Activated T-helper 2 cell treated with anti-CD3 and anti-CD28 coated beads, Interferon-gamma antibody, Interleukin-2, Interleukin-4, amounts not matched to agents 10 μg/mL and 5 μg/mL and 100 μg/mL, durations not matched to agents 14 hours and 24 hours and 36 hours (primary cell): Measurements from ENCODE around the gene GTF2H2C. TPM values are rescaled to one million over a fixed set of nuclear protein-coding genes. Genes with fewer than 3 reads are reported as not detected.
"Not testable (repeated sequence)": the region's sequence is repeated elsewhere in the genome, so short reads cannot be mapped to it uniquely, and the experiment has no call there.

Experiments used
- DNase-seq: peaks from one replicate; pipeline ENCODE4 v3.0.0; 2021; ENCODE audit warnings: low spot score
- H3K27ac Mint-ChIP-seq: one replicate; pipeline ENCODE4 v1.8.0; 2021; ENCODE audit warnings: mixed read lengths
- H3K27me3 Mint-ChIP-seq: one replicate; pipeline ENCODE4 v1.8.0; 2021; ENCODE audit warnings: low read depth, mixed read lengths
- H3K36me3 Mint-ChIP-seq: one replicate; pipeline ENCODE4 v1.8.0; 2021; ENCODE audit warnings: low read depth, mixed read lengths
- H3K4me1 Mint-ChIP-seq: one replicate; pipeline ENCODE4 v1.8.0; 2021; ENCODE audit warnings: low read depth, mixed read lengths
- H3K4me3 Mint-ChIP-seq: one replicate; pipeline ENCODE4 v1.8.0; 2021; ENCODE audit warnings: low read depth, mild to moderate bottlenecking, moderate library complexity, mixed read lengths
- H3K9me3 Mint-ChIP-seq: one replicate; pipeline ENCODE4 v1.8.0; 2021; ENCODE audit warnings: mixed read lengths
- intact Hi-C: fragments of 100-400 bp; cut with micrococcal nuclease; formaldehyde crosslinking; loops from one replicate; pipeline ENCODE4 v1.15.1; 2023
- total RNA-seq: library from RNA; stranded (reverse); gene quantifications from 2 replicates; pipeline ENCODE4 v1.2.3, GENCODE V29; 2022

The GTF2H2C gene
- total RNA-seq, 1 donor from 2014 or later, result 49.5 TPM

- H3K4me3 Mint-ChIP-seq, DNase-seq, intact Hi-C loops, H3K27ac Mint-ChIP-seq, H3K9me3 Mint-ChIP-seq, H3K4me1 Mint-ChIP-seq, H3K27me3 Mint-ChIP-seq, H3K36me3 Mint-ChIP-seq: not testable (repeated sequence)
Measured at GRCh38 chr5:69601947-69602346, 42.0 kb downstream of the GTF2H2C start.

- H3K4me3 Mint-ChIP-seq, H3K9me3 Mint-ChIP-seq, H3K4me1 Mint-ChIP-seq, intact Hi-C loops, DNase-seq, H3K27me3 Mint-ChIP-seq, H3K36me3 Mint-ChIP-seq, H3K27ac Mint-ChIP-seq: not testable (repeated sequence)
Measured at GRCh38 chr5:69606839-69607238, 46.8 kb downstream of the GTF2H2C start.

GRCh38 chr5:69607750-69608149, 47.8 kb downstream of the GTF2H2C start:
- H3K27ac Mint-ChIP-seq, H3K4me3 Mint-ChIP-seq, DNase-seq, H3K27me3 Mint-ChIP-seq, intact Hi-C loops, H3K36me3 Mint-ChIP-seq, H3K9me3 Mint-ChIP-seq, H3K4me1 Mint-ChIP-seq: not testable (repeated sequence)

- intact Hi-C loops, DNase-seq, H3K27me3 Mint-ChIP-seq, H3K4me3 Mint-ChIP-seq, H3K9me3 Mint-ChIP-seq, H3K4me1 Mint-ChIP-seq, H3K36me3 Mint-ChIP-seq, H3K27ac Mint-ChIP-seq: not testable (repeated sequence)
Measured at GRCh38 chr5:69608861-69609496, 49.0 kb downstream of the GTF2H2C start.

- H3K4me1 Mint-ChIP-seq, DNase-seq, H3K27ac Mint-ChIP-seq, H3K36me3 Mint-ChIP-seq, intact Hi-C loops, H3K4me3 Mint-ChIP-seq, H3K27me3 Mint-ChIP-seq, H3K9me3 Mint-ChIP-seq: not testable (repeated sequence)
Measured at GRCh38 chr5:69614843-69615242, 54.9 kb downstream of the GTF2H2C start.

- H3K4me3 Mint-ChIP-seq, H3K9me3 Mint-ChIP-seq, intact Hi-C loops, DNase-seq, H3K36me3 Mint-ChIP-seq, H3K4me1 Mint-ChIP-seq, H3K27ac Mint-ChIP-seq, H3K27me3 Mint-ChIP-seq: not testable (repeated sequence)
Measured at GRCh38 chr5:69631879-69632278, 71.9 kb downstream of the GTF2H2C start.

Other genes starting within 250 kb of the GTF2H2C start
- 10.0 and 10.1 TPM in 2 replicates for gene CCDC125, start 227.4 kb upstream of the GTF2H2C start, total RNA-seq
- 59.8 and 60.1 TPM in 2 replicates for gene AK6, start 190.7 kb upstream of the GTF2H2C start, total RNA-seq
- gene TAF9, start 190.7 kb upstream of the GTF2H2C start, total RNA-seq, result 58.0 and 63.2 TPM in 2 replicates
- 24.7 and 28.0 TPM in 2 replicates for gene RAD17, start 190.4 kb upstream of the GTF2H2C start, total RNA-seq
- 0.14 and 0.16 TPM in 2 replicates for gene MARVELD2, start 145.1 kb upstream of the GTF2H2C start, total RNA-seq
- 0.11 and 0.21 TPM in 2 replicates for gene OCLN, start 67.4 kb upstream of the GTF2H2C start, total RNA-seq